ENCODE measurements around the gene GP9. TPM values are rescaled to one million over a fixed set of nuclear protein-coding genes. Genes with fewer than 3 reads are reported as not detected.

Gene GP9
- total RNA-seq, 1 donor from 2014 or later = not detected

DNA sequence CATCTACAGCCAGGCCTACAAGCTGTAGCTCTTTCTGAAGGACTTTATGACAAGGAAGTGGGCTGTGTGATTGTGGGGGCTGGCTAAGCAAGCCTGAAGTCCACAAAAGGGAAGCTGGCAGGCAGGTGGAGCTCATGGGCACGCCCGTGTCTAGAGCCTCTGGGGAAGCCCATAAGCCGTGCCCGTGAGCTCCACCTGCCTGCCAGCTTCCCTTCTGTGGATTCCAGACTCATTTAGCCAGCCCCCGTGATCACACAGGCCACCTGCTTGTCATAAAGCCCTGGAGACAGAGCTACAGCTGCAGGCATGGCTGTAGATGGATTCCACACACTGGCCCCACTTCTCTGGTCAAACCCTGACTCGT is 44.2 kb upstream of the GP9 start:
- Mint-ChIP-seq H3K36me3 (ENCODE audit: insufficient read depth) (no peaks in the 10 kb centered on the region), H3K9me3 (ENCODE audit: low read depth) (no peaks in the 10 kb centered on the region), H3K4me1 (ENCODE audit: low read depth) (peaks cover 1% of the 10 kb centered on the region), H3K27me3 (peaks cover 6% of the 10 kb centered on the region), H3K27ac (no peak overlapping the region), H3K4me3 (ENCODE audit: low read depth) (no peak overlapping the region)
- no peak for TF ChIP-seq CTCF (IDR thresholded peaks at IDR 0.05; ENCODE audit: unreplicated experiment)
- no peak for DNase-seq (ENCODE audit: low spot score, unreplicated experiment)

GRCh38 chr3:129016720-129017483 is 43.7 kb upstream of the GP9 start:
- Mint-ChIP-seq H3K4me1 (ENCODE audit: low read depth) (peaks cover 1% of the 10 kb centered on the region), H3K27ac (no peak overlapping the region), H3K9me3 (ENCODE audit: low read depth) (no peaks in the 10 kb centered on the region), H3K36me3 (ENCODE audit: insufficient read depth) (no peaks in the 10 kb centered on the region), H3K27me3 (peaks cover 9% of the 10 kb centered on the region), H3K4me3 (ENCODE audit: low read depth) (no peak overlapping the region)
- TF ChIP-seq CTCF (IDR thresholded peaks at IDR 0.05; ENCODE audit: unreplicated experiment) = no peak
- DNase-seq (ENCODE audit: low spot score, unreplicated experiment) = no peak

- no peak for TF ChIP-seq CTCF (IDR thresholded peaks at IDR 0.05; ENCODE audit: unreplicated experiment)
- Mint-ChIP-seq H3K36me3 (ENCODE audit: insufficient read depth) (no peaks in the 10 kb centered on the region), H3K27ac (no peak overlapping the region), H3K27me3 (peaks cover 9% of the 10 kb centered on the region), H3K9me3 (ENCODE audit: low read depth) (no peaks in the 10 kb centered on the region), H3K4me1 (ENCODE audit: low read depth) (peaks cover 1% of the 10 kb centered on the region), H3K4me3 (ENCODE audit: low read depth) (no peak overlapping the region)
- DNase-seq (ENCODE audit: low spot score, unreplicated experiment) = no peak
Observed at GRCh38 chr3:129017484-129017899, 43.1 kb upstream of the GP9 start.

GRCh38 chr3:129018271-129018670 is 42.3 kb upstream of the GP9 start:
- H3K9me3 Mint-ChIP-seq (ENCODE audit: low read depth) = no peaks in the 10 kb centered on the region
- no peak overlapping the region for H3K27ac Mint-ChIP-seq
- H3K36me3 Mint-ChIP-seq (ENCODE audit: insufficient read depth) = no peaks in the 10 kb centered on the region
- H3K4me3 Mint-ChIP-seq (ENCODE audit: low read depth) = no peak overlapping the region
- peaks cover 9% of the 10 kb centered on the region for H3K27me3 Mint-ChIP-seq
- no peak for TF ChIP-seq CTCF (IDR thresholded peaks at IDR 0.05; ENCODE audit: unreplicated experiment)
- DNase-seq (ENCODE audit: low spot score, unreplicated experiment) = no peak
- H3K4me1 Mint-ChIP-seq (ENCODE audit: low read depth) = peaks cover 1% of the 10 kb centered on the region

- Mint-ChIP-seq H3K36me3 (ENCODE audit: insufficient read depth) (no peaks in the 10 kb centered on the region), H3K9me3 (ENCODE audit: low read depth) (no peaks in the 10 kb centered on the region), H3K27me3 (peaks cover 9% of the 10 kb centered on the region), H3K4me3 (ENCODE audit: low read depth) (no peak overlapping the region), H3K4me1 (ENCODE audit: low read depth) (peaks cover 1% of the 10 kb centered on the region), H3K27ac (no peak overlapping the region)
- DNase-seq (ENCODE audit: low spot score, unreplicated experiment) = no peak
- TF ChIP-seq CTCF (IDR thresholded peaks at IDR 0.05; ENCODE audit: unreplicated experiment) = no peak
Observed at GRCh38 chr3:129018751-129019150, 41.8 kb upstream of the GP9 start.

Measured in progenitor cell of endocrine pancreas (in vitro differentiated cells).